ENCODE results near the gene SSPN.
A peak's percentile ranks its signal among the peaks of the same experiment; 100 is the strongest.

SSPN gene

GRCh38 chr12:26196421-26196716 lies 996 bp downstream of the SSPN start:
- no peak for TF ChIP-seq CTCF (conservative IDR thresholded peaks at IDR 0.05; ENCODE audit: low read depth, low read length)
- peak overlapping the region; percentile 72 for H3K4me3 ChIP-seq (ENCODE audit: low read depth, low read length)
- peak; percentile 38 for DNase-seq (ENCODE audit: low read depth)

GRCh38 chr12:26197832-26198231 lies 2.5 kb downstream of the SSPN start:
- no peak overlapping the region for H3K4me3 ChIP-seq (ENCODE audit: low read depth, low read length)
- TF ChIP-seq CTCF (conservative IDR thresholded peaks at IDR 0.05; ENCODE audit: low read depth, low read length), result no peak
- DNase-seq (ENCODE audit: low read depth), result no peak

- DNase-seq (ENCODE audit: low read depth), result peak; percentile 37
- no peak overlapping the region for H3K4me3 ChIP-seq (ENCODE audit: low read depth, low read length)
- TF ChIP-seq CTCF (conservative IDR thresholded peaks at IDR 0.05; ENCODE audit: low read depth, low read length), result no peak
Measured at GRCh38 chr12:26198742-26199141, 3.4 kb downstream of the SSPN start.

- no peak for TF ChIP-seq CTCF (conservative IDR thresholded peaks at IDR 0.05; ENCODE audit: low read depth, low read length)
- no peak overlapping the region for H3K4me3 ChIP-seq (ENCODE audit: low read depth, low read length)
- no peak for DNase-seq (ENCODE audit: low read depth)
Measured at GRCh38 chr12:26203167-26203780, 7.9 kb downstream of the SSPN start.

- DNase-seq (ENCODE audit: low read depth), result peak; percentile 23
- H3K4me3 ChIP-seq (ENCODE audit: low read depth, low read length), result no peak overlapping the region
- TF ChIP-seq CTCF (conservative IDR thresholded peaks at IDR 0.05; ENCODE audit: low read depth, low read length), result no peak
Measured at GRCh38 chr12:26204612-26205289, 9.4 kb downstream of the SSPN start.

- TF ChIP-seq CTCF (conservative IDR thresholded peaks at IDR 0.05; ENCODE audit: low read depth, low read length), result no peak
- DNase-seq (ENCODE audit: low read depth), result no peak
- H3K4me3 ChIP-seq (ENCODE audit: low read depth, low read length), result no peak overlapping the region
Measured at GRCh38 chr12:26205298-26205697, 9.9 kb downstream of the SSPN start.

- no peak for DNase-seq (ENCODE audit: low read depth)
- no peak overlapping the region for H3K4me3 ChIP-seq (ENCODE audit: low read depth, low read length)
- no peak for TF ChIP-seq CTCF (conservative IDR thresholded peaks at IDR 0.05; ENCODE audit: low read depth, low read length)
Measured at GRCh38 chr12:26205941-26206340, 10.6 kb downstream of the SSPN start.
